HG03439 (cell line): ENCODE results near the gene PDE4B.
"Not testable (repeated sequence)": the region's sequence is repeated elsewhere in the genome, so short reads cannot be mapped to it uniquely, and the experiment has no call there.

ENCODE experiments used
- ATAC-seq: cut with Tn5 transposase; IDR thresholded peaks from one replicate; pipeline ENCODE4 v1.9.1; 2021; ENCODE audit warnings: mild to moderate bottlenecking, moderate library complexity; ENCODE audit not compliant: unreplicated experiment

The PDE4B gene

DNA sequence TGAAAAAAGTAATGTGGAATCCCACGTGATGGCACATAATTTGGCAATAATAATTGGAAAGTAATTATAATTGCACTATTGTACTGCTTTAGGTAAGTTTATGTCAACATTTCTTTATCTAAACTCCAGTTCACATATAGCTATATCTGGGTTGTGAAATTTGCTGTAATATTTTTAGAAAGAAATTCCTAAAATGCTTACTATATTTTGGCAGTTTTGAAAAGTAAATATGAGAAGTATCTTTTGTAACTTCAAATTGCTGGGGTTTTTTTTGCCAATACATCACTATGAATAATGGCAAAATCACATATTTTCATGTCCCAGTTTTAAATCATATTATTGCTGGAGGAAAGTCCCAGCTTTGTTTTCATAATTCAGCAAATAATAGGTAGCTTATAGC, 197.5 kb downstream of the PDE4B start:
- ATAC-seq, result no peak

DNA sequence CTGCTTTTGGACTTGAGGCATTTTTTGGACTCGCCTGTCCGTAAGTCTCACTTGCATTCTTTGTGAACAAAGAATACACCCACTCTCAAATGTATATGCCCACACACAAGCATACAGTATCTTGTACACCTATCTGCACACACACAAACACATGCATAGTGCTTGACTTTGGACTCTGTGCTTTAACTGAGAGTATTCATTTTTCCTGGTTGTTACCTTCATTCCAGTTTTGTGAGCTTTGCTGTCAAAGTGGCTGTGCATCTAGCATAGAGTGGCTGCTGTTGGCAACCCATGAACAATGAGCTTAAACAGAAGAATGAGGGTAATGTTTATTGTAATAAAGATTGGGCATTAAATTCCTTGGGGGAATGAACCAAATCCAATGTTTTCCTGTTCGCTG, 199.0 kb downstream of the PDE4B start:
- no peak for ATAC-seq

DNA sequence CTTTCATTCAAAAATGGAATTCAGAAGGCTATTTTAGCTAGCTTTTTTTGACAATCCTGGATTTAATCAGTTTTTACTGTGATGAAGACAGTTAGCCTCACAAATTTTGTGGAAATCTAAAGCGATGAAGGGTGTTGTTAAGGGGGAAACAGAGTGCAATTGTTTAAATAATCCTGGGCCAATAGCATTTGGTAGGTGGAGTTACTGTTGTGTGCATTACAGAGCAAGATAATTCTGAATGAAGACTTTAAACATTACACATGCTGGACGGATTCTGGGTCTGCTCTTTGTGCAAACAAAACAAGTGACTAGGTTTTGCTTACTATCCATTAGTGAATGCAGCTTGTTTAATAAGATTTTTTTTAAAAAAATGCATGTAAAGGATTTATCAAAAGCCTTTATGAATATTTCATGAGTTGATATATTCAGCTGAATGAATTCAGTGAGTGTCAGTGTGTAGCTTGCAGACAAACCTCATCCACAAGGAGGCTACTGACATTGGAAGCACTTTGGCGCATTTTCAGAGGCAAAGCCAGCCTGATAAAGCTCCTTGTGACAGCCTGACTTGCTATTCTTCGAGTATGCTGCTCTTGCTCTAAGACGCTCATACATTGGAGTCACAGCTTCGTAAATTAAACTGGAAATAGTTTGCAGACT, 199.6 kb downstream of the PDE4B start:
- no peak for ATAC-seq

- ATAC-seq, result no peak
Observed at GRCh38 chr1:65992831-65993271, 200.2 kb downstream of the PDE4B start.

DNA sequence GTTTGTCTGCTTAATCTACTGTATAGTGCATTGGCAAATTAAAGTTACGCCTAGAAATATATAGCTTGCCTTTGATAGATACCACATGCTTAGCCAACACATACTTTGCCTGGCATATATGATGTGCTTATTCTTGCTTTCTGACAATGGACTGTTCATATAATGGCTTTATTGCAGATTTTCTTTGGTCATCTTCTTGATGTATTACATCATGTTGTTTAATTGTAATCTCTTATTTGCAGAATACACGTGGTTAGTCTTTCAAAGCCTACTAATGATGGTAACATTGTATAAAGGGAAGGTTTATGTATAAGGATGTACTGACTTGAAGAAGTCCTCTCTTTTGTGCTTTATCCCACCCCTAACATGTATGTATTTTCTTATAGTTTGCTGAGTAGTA, 201.5 kb downstream of the PDE4B start:
- ATAC-seq, result no peak

- ATAC-seq, result no peak
Observed at GRCh38 chr1:65995336-65995735, 202.6 kb downstream of the PDE4B start.

- no peak for ATAC-seq
Observed at GRCh38 chr1:65995928-65996327, 203.2 kb downstream of the PDE4B start.

GRCh38 chr1:65997693-65998092, 205.0 kb downstream of the PDE4B start:
- no peak for ATAC-seq

- ATAC-seq, result no peak
Observed at GRCh38 chr1:65998763-65999583, 206.3 kb downstream of the PDE4B start.

DNA sequence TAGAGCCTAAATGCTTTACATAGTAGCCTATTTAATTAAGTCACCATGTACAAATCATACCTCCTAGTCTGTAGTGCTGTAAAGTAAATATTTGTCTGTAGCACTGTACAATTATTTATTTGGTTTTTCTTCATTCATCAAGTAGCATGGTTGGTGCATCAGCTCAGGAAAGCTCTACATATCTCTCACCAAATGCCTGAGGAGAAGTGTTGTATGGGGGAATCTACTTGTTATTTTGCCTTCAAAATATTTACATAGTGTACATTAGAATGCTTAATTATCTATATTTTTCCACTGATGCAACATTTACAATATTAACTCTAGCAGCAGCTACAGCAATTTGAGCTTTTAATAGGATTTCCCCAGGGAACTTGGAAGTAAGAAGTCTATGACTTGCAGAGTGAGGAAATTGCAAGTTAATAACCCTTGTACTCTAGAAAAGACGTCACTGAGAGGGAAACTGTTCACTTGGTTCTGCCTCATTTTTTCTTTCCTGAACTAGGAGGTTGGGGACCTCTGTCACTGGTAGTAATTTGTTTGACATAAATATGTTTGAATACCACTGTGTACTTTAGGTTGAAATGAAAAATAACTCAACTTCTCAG, 207.4 kb downstream of the PDE4B start:
- no peak for ATAC-seq

GRCh38 chr1:66003690-66004089, 211.0 kb downstream of the PDE4B start:
- ATAC-seq, result no peak

DNA sequence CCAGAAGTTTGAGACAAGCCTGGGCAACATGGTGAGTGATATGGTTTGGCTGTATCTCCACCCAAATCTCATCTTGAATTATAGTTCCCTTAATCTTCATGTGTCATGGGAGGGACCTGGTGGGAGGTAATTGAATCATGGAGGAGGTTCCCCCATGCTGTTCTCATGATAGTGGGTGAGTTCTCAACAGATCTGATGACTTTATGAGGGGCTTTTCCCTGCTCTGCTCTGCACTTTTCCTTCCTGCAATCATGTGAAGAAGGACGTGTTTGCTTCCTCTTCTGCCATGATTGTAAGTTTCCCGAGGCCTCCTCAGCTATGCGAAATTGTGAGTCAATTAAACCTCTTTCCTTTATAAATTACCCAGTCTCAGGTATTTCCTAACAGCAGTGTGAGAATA, 213.8 kb downstream of the PDE4B start:
- not testable (repeated sequence) for ATAC-seq

DNA sequence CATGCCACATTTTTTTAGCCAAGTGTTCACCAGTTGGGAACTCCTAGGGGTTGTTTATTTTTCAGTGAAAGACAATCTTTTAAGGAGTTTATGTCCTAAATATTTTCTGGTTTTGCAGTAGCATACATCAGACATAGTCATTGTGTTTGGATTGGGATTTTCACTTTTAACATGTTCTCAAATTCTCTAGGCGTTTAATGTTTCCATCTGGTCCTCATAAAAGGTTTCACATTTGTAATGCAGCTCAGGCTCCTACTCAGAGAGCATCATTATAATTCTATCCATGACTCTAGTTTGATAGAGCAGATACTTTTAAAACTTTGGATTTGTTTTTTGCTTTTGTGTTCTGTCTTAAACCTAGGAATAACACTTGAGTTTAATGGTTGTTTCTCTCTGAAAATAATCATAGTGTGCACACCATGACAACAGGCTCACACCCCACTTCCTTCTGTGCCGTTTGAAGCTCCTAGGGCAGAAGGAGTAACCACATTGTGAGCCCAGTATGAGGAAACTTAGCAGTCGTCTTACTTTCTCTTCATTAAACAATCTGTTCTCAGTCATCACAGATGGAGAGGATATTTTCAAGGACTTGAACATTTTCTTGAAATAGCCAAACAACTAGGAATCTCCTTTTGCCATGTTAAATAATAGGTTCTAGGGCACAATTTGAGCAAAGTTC, 219.6 kb downstream of the PDE4B start:
- no peak for ATAC-seq

GRCh38 chr1:66013371-66013770, 220.7 kb downstream of the PDE4B start:
- ATAC-seq, result no peak

DNA sequence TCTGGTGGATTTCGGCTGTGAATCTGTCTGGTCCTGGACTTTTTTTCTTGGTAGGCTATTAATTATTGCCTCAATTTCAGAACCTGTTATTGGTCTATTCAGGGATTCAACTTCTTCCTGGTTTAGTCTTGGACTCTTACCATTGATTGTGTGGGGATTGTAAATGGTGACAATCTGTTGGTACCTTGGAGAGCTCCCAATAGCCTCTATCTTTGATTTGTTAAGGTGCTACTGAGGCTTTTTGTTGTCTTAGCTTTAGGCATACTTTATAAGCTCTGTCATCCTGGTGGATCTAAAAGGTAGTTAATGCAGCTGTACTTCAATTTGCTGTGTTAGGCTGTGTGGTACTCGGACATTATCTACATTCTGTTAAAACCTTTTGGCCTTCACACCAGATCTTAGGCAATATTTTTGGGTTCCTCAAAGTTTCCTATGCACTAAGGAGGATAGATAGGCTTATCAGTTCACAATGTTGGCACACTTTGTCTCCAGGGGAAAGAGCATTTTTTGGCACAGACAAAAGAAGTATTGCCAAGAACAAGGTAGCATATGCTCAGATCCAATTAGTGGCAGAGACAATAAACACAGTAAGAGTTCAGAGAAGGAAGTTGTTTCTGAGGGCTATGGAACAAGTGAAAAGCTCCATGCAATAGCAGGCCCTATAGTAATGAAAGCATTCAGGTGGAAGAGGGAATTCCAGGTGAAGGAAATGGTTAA, 230.4 kb downstream of the PDE4B start:
- no peak for ATAC-seq

GRCh38 chr1:66025188-66025587, 232.5 kb downstream of the PDE4B start:
- ATAC-seq, result no peak

DNA sequence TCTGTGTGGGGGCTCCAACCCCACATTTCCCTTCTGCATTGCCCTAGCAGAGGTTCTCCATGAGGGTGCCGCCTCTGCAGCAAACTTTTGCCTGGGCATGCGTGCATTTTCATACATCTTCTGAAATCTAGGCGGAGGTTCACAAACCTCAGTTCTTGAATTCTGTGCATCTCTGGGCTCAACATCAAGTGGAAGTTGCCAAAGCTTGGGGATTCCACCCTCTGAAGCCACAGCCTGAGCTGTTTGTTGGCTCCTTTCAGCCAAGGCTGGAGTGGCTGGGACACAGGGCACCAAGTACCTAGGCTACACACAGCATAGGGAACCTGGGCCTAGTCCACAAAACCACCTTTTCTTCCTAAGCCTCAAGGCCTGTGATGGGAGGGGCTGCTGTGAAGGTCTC, 235.3 kb downstream of the PDE4B start:
- ATAC-seq, result no peak

GRCh38 chr1:66033781-66034180, 241.1 kb downstream of the PDE4B start:
- ATAC-seq, result no peak

GRCh38 chr1:66035616-66036245, 243.0 kb downstream of the PDE4B start:
- ATAC-seq, result no peak

DNA sequence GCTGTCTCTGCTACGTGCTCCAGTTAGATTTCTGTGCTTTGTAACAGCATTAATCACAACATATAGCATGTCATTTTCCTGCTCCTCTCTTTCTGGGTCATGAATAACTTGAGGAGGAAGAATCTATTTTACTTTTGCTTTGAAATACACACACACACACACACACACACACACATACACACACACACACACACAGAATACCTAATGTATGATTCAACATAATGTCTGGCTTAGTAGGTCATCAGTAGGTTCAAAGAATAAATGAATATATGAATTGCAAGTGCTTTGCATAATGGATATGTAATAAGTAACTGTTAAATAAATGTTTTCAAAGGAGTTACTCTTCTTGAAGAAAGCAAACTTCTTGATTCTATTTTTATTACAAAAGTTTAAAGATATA, 249.0 kb downstream of the PDE4B start:
- ATAC-seq, result no peak
